Measurements from ENCODE around the gene MLXIP.

The MLXIP gene

GRCh38 chr12:122063694-122064024 lies 14.9 kb upstream of the MLXIP start:
- no peaks in the 10 kb centered on the region for H3K9me3 ChIP-seq (ENCODE audit: severe bottlenecking)
- peaks cover 6% of the 10 kb centered on the region for H3K36me3 ChIP-seq
- no peak overlapping the region for H3K4me3 ChIP-seq (ENCODE audit: low read depth, low read length)
- no peak for TF ChIP-seq CTCF (IDR thresholded peaks at IDR 0.05; ENCODE audit: low read depth, low read length)
- no peaks in the 10 kb centered on the region for H3K27me3 ChIP-seq (ENCODE audit: insufficient read depth, low read depth, severe bottlenecking)
- H3K27ac ChIP-seq, result no peak overlapping the region
- DNase-seq, result no peak

- Histone ChIP-seq H3K27me3 (ENCODE audit: insufficient read depth, low read depth, severe bottlenecking) (no peaks in the 10 kb centered on the region), H3K27ac (no peak overlapping the region), H3K4me3 (ENCODE audit: low read depth, low read length) (no peak overlapping the region)
Measured at GRCh38 chr12:122064025-122064777, 14.4 kb upstream of the MLXIP start.

GRCh38 chr12:122064780-122065588 lies 13.6 kb upstream of the MLXIP start:
- no peak overlapping the region for H3K27ac ChIP-seq

More at GRCh38 chr12:122064025-122064777, 14.4 kb upstream of the MLXIP start:
- DNase-seq, result peak; percentile 88
- Histone ChIP-seq H3K9me3 (ENCODE audit: severe bottlenecking) (no peaks in the 10 kb centered on the region), H3K36me3 (peaks cover 2% of the 10 kb centered on the region)
- TF ChIP-seq CTCF (IDR thresholded peaks at IDR 0.05; ENCODE audit: low read depth, low read length), result peak; percentile 58

GRCh38 chr12:122067548-122067947 lies 11.0 kb upstream of the MLXIP start:
- H3K4me3 ChIP-seq (ENCODE audit: low read depth, low read length), result no peak overlapping the region
- H3K27me3 ChIP-seq (ENCODE audit: insufficient read depth, low read depth, severe bottlenecking), result no peaks in the 10 kb centered on the region
- DNase-seq, result no peak
- H3K36me3 ChIP-seq, result no peaks in the 10 kb centered on the region
- no peak overlapping the region for H3K27ac ChIP-seq
- H3K9me3 ChIP-seq (ENCODE audit: severe bottlenecking), result no peaks in the 10 kb centered on the region
- TF ChIP-seq CTCF (IDR thresholded peaks at IDR 0.05; ENCODE audit: low read depth, low read length), result no peak

More at GRCh38 chr12:122064780-122065588, 13.6 kb upstream of the MLXIP start:
- peak; percentile 89 for DNase-seq
- no peak for TF ChIP-seq CTCF (IDR thresholded peaks at IDR 0.05; ENCODE audit: low read depth, low read length)
- H3K27me3 ChIP-seq (ENCODE audit: insufficient read depth, low read depth, severe bottlenecking), result no peaks in the 10 kb centered on the region
- no peaks in the 10 kb centered on the region for H3K36me3 ChIP-seq
- no peak overlapping the region for H3K4me3 ChIP-seq (ENCODE audit: low read depth, low read length)
- no peaks in the 10 kb centered on the region for H3K9me3 ChIP-seq (ENCODE audit: severe bottlenecking)

GRCh38 chr12:122067966-122068365 lies 10.6 kb upstream of the MLXIP start:
- Histone ChIP-seq H3K36me3 (no peaks in the 10 kb centered on the region), H3K27me3 (ENCODE audit: insufficient read depth, low read depth, severe bottlenecking) (no peaks in the 10 kb centered on the region), H3K27ac (no peak overlapping the region), H3K9me3 (ENCODE audit: severe bottlenecking) (no peaks in the 10 kb centered on the region), H3K4me3 (ENCODE audit: low read depth, low read length) (no peak overlapping the region)
- no peak for DNase-seq
- no peak for TF ChIP-seq CTCF (IDR thresholded peaks at IDR 0.05; ENCODE audit: low read depth, low read length)
